IMR-90 (cell line): ENCODE measurements around the gene RYR2. TPM values are rescaled to one million over a fixed set of nuclear protein-coding genes. Genes with fewer than 3 reads are reported as not detected.

ENCODE experiments used
- ATAC-seq: fragments of 200-7000 bp; cut with Tn5 transposase; 2 replicates; pipeline ENCODE4 v1.9.1; 2020; ENCODE audit warnings: low read depth, mild to moderate bottlenecking, moderate library complexity
- BruUV-seq: library from RNA; stranded (reverse); fragments of 400-500 nt; replicated peaks from 2 replicates; lab custom pipeline; 2021; lab: Mats Ljungman, UMichigan
- CTCF ChIA-PET: fragments of 300-600 bp; formaldehyde crosslinking; extraction: SDS; loops from one replicate; lab custom pipeline; 2021; ENCODE audit warnings: antibody characterized with exemption; lab: Yijun Ruan, JAX
- POLR2A ChIA-PET: fragments of 300-600 bp; sonication (Branson Sonifier 250); formaldehyde crosslinking; loops from one replicate; lab custom pipeline; 2022; ENCODE audit warnings: antibody characterized with exemption; ENCODE audit not compliant: unreplicated experiment; lab: Charles Lee
- DNase-seq: peaks from one replicate; pipeline ENCODE4 v3.0.0; 2013
- H2AFZ ChIP-seq: replicated peaks from 2 replicates; pipeline ENCODE3; 2013; ENCODE audit warnings: low read length, mild to moderate bottlenecking; ENCODE audit not compliant: poor library complexity
- H2AK5ac ChIP-seq: 2 replicates; pipeline ENCODE4 v1.6.1; 2013; ENCODE audit warnings: low read depth, low read length, inconsistent platforms
- H2AK9ac ChIP-seq: replicated peaks from 2 replicates; pipeline ENCODE3; 2013; ENCODE audit warnings: mild to moderate bottlenecking, low read depth, low read length, moderate library complexity; ENCODE audit not compliant: poor library complexity
- H2BK120ac ChIP-seq: 2 replicates; pipeline ENCODE4 v1.6.1; 2013; ENCODE audit warnings: low read depth, low read length, inconsistent platforms
- H2BK15ac ChIP-seq: 3 replicates; pipeline ENCODE4 v1.6.1; 2013; ENCODE audit warnings: low read depth, low read length, inconsistent platforms
- H2BK20ac ChIP-seq: 2 replicates; pipeline ENCODE4 v1.6.1; 2013; ENCODE audit warnings: low read depth, mild to moderate bottlenecking, inconsistent platforms, low read length, moderate library complexity
- H2BK5ac ChIP-seq: 2 replicates; pipeline ENCODE4 v1.6.1; 2013; ENCODE audit warnings: mild to moderate bottlenecking, low read depth, low read length, inconsistent platforms; ENCODE audit not compliant: poor library complexity, severe bottlenecking
- H3K14ac ChIP-seq: replicated peaks from 2 replicates; pipeline ENCODE4 v1.6.1; 2013; ENCODE audit warnings: low read depth, low read length, inconsistent platforms
- H3K18ac ChIP-seq: 2 replicates; pipeline ENCODE4 v1.6.1; 2013; ENCODE audit warnings: low read depth, low read length, control low read depth
- H3K23ac ChIP-seq: 2 replicates; pipeline ENCODE4 v1.6.1; 2013; ENCODE audit warnings: low read depth, low read length, inconsistent platforms
- H3K27ac ChIP-seq: 2 replicates; pipeline ENCODE4 v1.5.1; 2013; ENCODE audit warnings: mild to moderate bottlenecking, control low read depth, low read length; ENCODE audit not compliant: insufficient read depth
- H3K27me3 ChIP-seq: 2 replicates; pipeline ENCODE4 v1.6.1; 2013; ENCODE audit warnings: low read length; ENCODE audit not compliant: control insufficient read depth, insufficient read depth
- H3K36me3 ChIP-seq: 2 replicates; pipeline ENCODE4 v1.6.1; 2013; ENCODE audit warnings: low read length, mixed read lengths; ENCODE audit not compliant: control insufficient read depth, insufficient read depth
- H3K4ac ChIP-seq: 2 replicates; pipeline ENCODE4 v1.6.1; 2013; ENCODE audit warnings: low read depth, low read length, inconsistent platforms
- H3K4me1 ChIP-seq: 2 replicates; pipeline ENCODE4 v1.6.1; 2013; ENCODE audit warnings: low read length, mixed read lengths; ENCODE audit not compliant: control insufficient read depth, insufficient read depth
- H3K4me2 ChIP-seq: 2 replicates; pipeline ENCODE4 v1.6.1; 2013; ENCODE audit warnings: low read depth, mild to moderate bottlenecking, control low read depth, low read length, moderate library complexity
- H3K4me3 ChIP-seq: 2 replicates; pipeline ENCODE4 v1.5.1; 2013; ENCODE audit warnings: low read depth, mild to moderate bottlenecking, control low read depth, low read length, moderate library complexity; ENCODE audit not compliant: insufficient read depth
- H3K56ac ChIP-seq: 2 replicates; pipeline ENCODE4 v1.6.1; 2013; ENCODE audit warnings: low read length, inconsistent platforms; ENCODE audit not compliant: insufficient read depth; ENCODE audit errors: extremely low read depth
- H3K79me1 ChIP-seq, 2 experiments: 2 replicates each; pipeline ENCODE4 v1.6.1; 2013; ENCODE audit warnings: low read length in 2 of 2, inconsistent platforms in 1 of 2, low read depth in 1 of 2
- H3K9ac ChIP-seq: 2 replicates; pipeline ENCODE4 v1.6.1; 2013; ENCODE audit warnings: low read depth, low read length, control low read depth
- H3K9me1 ChIP-seq: 2 replicates; pipeline ENCODE4 v1.6.1; 2013; ENCODE audit warnings: low read length, inconsistent platforms; ENCODE audit not compliant: insufficient read depth
- H3K9me3 ChIP-seq: 2 replicates; pipeline ENCODE4 v1.6.1; 2013; ENCODE audit warnings: low read length; ENCODE audit not compliant: control insufficient read depth, insufficient read depth
- H4K20me1 ChIP-seq: 2 replicates; pipeline ENCODE4 v1.6.1; 2013; ENCODE audit warnings: low read length, inconsistent platforms; ENCODE audit not compliant: insufficient read depth
- H4K5ac ChIP-seq: 2 replicates; pipeline ENCODE4 v1.6.1; 2013; ENCODE audit warnings: mild to moderate bottlenecking, low read depth, low read length, control low read depth
- H4K8ac ChIP-seq, 2 experiments: 2 replicates each; pipeline ENCODE4 v1.6.1; 2013; ENCODE audit warnings: low read depth in 2 of 2, low read length in 2 of 2, control low read depth in 1 of 2, inconsistent platforms in 1 of 2
- H4K91ac ChIP-seq: 2 replicates; pipeline ENCODE4 v1.6.1; 2013; ENCODE audit warnings: low read depth, low read length, inconsistent platforms; ENCODE audit not compliant: insufficient read depth
- BHLHE40 ChIP-seq: fragments of 150-350 bp; IDR thresholded peaks from 2 replicates; pipeline ENCODE4 v1.6.1; 2016; ENCODE audit warnings: mild to moderate bottlenecking, low read depth, low read length
- CEBPB ChIP-seq: IDR thresholded peaks from 2 replicates; pipeline ENCODE4 v1.6.1; 2012; ENCODE audit warnings: low read depth, low read length, improper control_type of control experiment
- CHD1 ChIP-seq: IDR thresholded peaks from 2 replicates; pipeline ENCODE4 v1.6.1; 2012; ENCODE audit warnings: low read depth, low read length, improper control_type of control experiment
- FOS ChIP-seq: fragments of 150-350 bp; IDR thresholded peaks from 2 replicates; pipeline ENCODE4 v1.6.1; 2016; ENCODE audit warnings: low read depth, low read length
- MAFK ChIP-seq: IDR thresholded peaks from 2 replicates; pipeline ENCODE4 v1.6.1; 2012; ENCODE audit warnings: low read depth, low read length, improper control_type of control experiment
- MAZ ChIP-seq: IDR thresholded peaks from 2 replicates; pipeline ENCODE4 v1.6.1; 2012; ENCODE audit warnings: low read depth, mild to moderate bottlenecking, low read length, improper control_type of control experiment, moderate library complexity, borderline replicate concordance
- MXI1 ChIP-seq: IDR thresholded peaks from 2 replicates; pipeline ENCODE4 v1.6.1; 2012; ENCODE audit warnings: low read depth, mild to moderate bottlenecking, low read length, moderate library complexity, borderline replicate concordance
- NFE2L2 ChIP-seq: fragments of 150-350 bp; IDR thresholded peaks from 2 replicates; pipeline ENCODE4 v1.6.1; 2016; ENCODE audit warnings: low read depth, mild to moderate bottlenecking, low read length
- POLR2A ChIP-seq: IDR thresholded peaks from 2 replicates; pipeline ENCODE4 v1.6.1; 2012; ENCODE audit warnings: mild to moderate bottlenecking, low read depth, low read length
- RAD21 ChIP-seq: IDR thresholded peaks from 2 replicates; pipeline ENCODE4 v1.6.1; 2012; ENCODE audit warnings: low read length, improper control_type of control experiment
- RCOR1 ChIP-seq: IDR thresholded peaks from 2 replicates; pipeline ENCODE4 v1.6.1; 2012; ENCODE audit warnings: mild to moderate bottlenecking, low read length, improper control_type of control experiment; ENCODE audit not compliant: insufficient replicate concordance
- RFX5 ChIP-seq: IDR thresholded peaks from 2 replicates; pipeline ENCODE4 v1.8.0; 2012; ENCODE audit warnings: low read depth, mild to moderate bottlenecking, low read length, moderate library complexity
- SMC3 ChIP-seq: fragments of 150-350 bp; IDR thresholded peaks from 2 replicates; pipeline ENCODE4 v1.6.1; 2016; ENCODE audit warnings: low read depth, mild to moderate bottlenecking, antibody characterized with exemption, low read length, moderate library complexity
- WGBS, 2 experiments: methylation state at CpG; one replicate each; pipeline versions ENCODE4 v1.1.5 to v1.1.7; 2013; ENCODE audit warnings: missing lambda C conversion rate in 2 of 2; ENCODE audit not compliant: insufficient read length in 1 of 2; ENCODE audit errors: extremely low coverage in 2 of 2; 5-methylcytosine and 5-hydroxymethylcytosine counted together
- dilution Hi-C: fragments of 300-500 bp; cut with HindIII; formaldehyde crosslinking; loops from one replicate; pipeline ENCODE4 v1.14.3; 2018; ENCODE audit warnings: low sequenced_read_pairs; ENCODE audit not compliant: unreplicated experiment
- in situ Hi-C: fragments of 300-500 bp; cut with MboI; formaldehyde crosslinking; loops from 3 replicates; pipeline ENCODE4 v1.14.3; 2019; ENCODE audit warnings: low sequenced_read_pairs, inconsistent platforms, mixed read lengths
- intact Hi-C: fragments of 100-400 bp; cut with micrococcal nuclease; formaldehyde crosslinking; loops from 2 replicates; pipeline ENCODE4 v1.10.0; 2022
- polyA plus RNA-seq, 3 experiments: library from polyadenylated mRNA; depleted of rRNA; stranded (reverse); fragments of >200 nt; gene quantifications; 2 replicates each; pipeline ENCODE4 v1.2.3, GENCODE V29; 2012; ENCODE audit warnings: low replicate concordance in 1 of 3
- total RNA-seq: library from RNA; depleted of rRNA; stranded (reverse); fragments of >200 nt; gene quantifications from 2 replicates; pipeline ENCODE4 v1.2.3, GENCODE V29; 2012
- TF ChIP-seq, protein P1 (sequence below): fragments of 150-350 bp; IDR thresholded peaks from 2 replicates; pipeline ENCODE4 v1.6.1; 2017; ENCODE audit warnings: mild to moderate bottlenecking, antibody characterized with exemption, low read length, low read depth
- TF ChIP-seq, protein P2 (sequence below): conservative IDR thresholded peaks from 2 replicates; pipeline ENCODE4 v1.5.1; 2012; ENCODE audit warnings: mild to moderate bottlenecking, low read depth, low read length, improper control_type of control experiment
- TF ChIP-seq, protein P3 (sequence below): fragments of 150-350 bp; IDR thresholded peaks from 2 replicates; pipeline ENCODE4 v1.6.1; 2016; ENCODE audit warnings: low read depth, mild to moderate bottlenecking, low read length, moderate library complexity, borderline replicate concordance

RYR2 gene
- total and polyA plus RNA-seq, 2 of the 4 experiments (the other 2 are of a cell fraction), result not detected

DNA sequence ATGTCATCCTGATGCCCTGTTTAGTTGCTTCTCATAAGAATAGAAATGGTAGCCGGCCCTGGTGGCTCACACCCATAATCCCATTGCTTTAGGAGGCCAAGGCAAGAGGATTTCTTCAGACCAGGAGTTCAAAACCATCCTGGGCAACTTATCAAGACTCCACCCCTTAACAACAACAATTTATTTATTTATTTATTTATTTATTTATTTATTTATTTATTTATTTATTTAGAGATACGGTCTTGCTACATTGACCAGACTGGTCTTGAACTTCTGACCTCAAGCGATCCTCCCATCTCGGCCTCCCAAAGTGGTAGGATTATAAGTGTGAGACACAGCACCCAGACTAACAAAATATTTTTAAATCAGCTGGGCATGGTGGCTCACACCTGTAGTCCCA is 41.8 kb upstream of the RYR2 start:
- Histone ChIP-seq H2BK15ac (no peak overlapping the region), H2AK9ac (no peak overlapping the region), H2AK5ac (no peak overlapping the region), H3K4ac (no peak overlapping the region), H2BK120ac (no peak overlapping the region), H3K27me3 (no peaks in the 10 kb centered on the region), H3K56ac (no peak overlapping the region), H4K5ac (no peak overlapping the region), H3K9ac (no peak overlapping the region), H2AFZ (no peak overlapping the region), H4K8ac (no peak overlapping the region), H2BK5ac (no peak overlapping the region), H4K91ac (no peak overlapping the region), H3K23ac (no peak overlapping the region), H2BK20ac (no peak overlapping the region), H3K79me1 (no peaks in the 10 kb centered on the region), H3K9me1 (no peaks in the 10 kb centered on the region), H3K4me3 (no peak overlapping the region), H3K4me1 (no peaks in the 10 kb centered on the region), H3K27ac (no peak overlapping the region), H3K36me3 (no peaks in the 10 kb centered on the region), H3K14ac (no peak overlapping the region), H3K9me3 (peaks cover 36% of the 10 kb centered on the region), H4K20me1 (no peaks in the 10 kb centered on the region), H3K18ac (no peak overlapping the region), H3K4me2 (no peak overlapping the region)
- ATAC-seq, result no peak
- BruUV-seq, result no TSS peak
- ChIA-PET POLR2A (no interaction called here), CTCF (no interaction called here)
- no CpG with 5 or more reads among the region's 4 CpGs for WGBS, 2 experiments
- intact Hi-C loops, result no loop called here
- no peak for DNase-seq
- dilution Hi-C loops, result no loop called here
- TF ChIP-seq, protein P1, sequence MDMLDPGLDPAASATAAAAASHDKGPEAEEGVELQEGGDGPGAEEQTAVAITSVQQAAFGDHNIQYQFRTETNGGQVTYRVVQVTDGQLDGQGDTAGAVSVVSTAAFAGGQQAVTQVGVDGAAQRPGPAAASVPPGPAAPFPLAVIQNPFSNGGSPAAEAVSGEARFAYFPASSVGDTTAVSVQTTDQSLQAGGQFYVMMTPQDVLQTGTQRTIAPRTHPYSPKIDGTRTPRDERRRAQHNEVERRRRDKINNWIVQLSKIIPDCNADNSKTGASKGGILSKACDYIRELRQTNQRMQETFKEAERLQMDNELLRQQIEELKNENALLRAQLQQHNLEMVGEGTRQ, result no peak
- TF ChIP-seq MAZ (no peak), BHLHE40 (no peak), RFX5 (no peak), FOS (no peak), NFE2L2 (no peak), RCOR1 (no peak), MXI1 (no peak), CHD1 (no peak), SMC3 (no peak), MAFK (no peak), RAD21 (no peak), CEBPB (no peak), POLR2A (no peak)
- TF ChIP-seq, protein P2, sequence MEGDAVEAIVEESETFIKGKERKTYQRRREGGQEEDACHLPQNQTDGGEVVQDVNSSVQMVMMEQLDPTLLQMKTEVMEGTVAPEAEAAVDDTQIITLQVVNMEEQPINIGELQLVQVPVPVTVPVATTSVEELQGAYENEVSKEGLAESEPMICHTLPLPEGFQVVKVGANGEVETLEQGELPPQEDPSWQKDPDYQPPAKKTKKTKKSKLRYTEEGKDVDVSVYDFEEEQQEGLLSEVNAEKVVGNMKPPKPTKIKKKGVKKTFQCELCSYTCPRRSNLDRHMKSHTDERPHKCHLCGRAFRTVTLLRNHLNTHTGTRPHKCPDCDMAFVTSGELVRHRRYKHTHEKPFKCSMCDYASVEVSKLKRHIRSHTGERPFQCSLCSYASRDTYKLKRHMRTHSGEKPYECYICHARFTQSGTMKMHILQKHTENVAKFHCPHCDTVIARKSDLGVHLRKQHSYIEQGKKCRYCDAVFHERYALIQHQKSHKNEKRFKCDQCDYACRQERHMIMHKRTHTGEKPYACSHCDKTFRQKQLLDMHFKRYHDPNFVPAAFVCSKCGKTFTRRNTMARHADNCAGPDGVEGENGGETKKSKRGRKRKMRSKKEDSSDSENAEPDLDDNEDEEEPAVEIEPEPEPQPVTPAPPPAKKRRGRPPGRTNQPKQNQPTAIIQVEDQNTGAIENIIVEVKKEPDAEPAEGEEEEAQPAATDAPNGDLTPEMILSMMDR, result no peak
- TF ChIP-seq, protein P3, sequence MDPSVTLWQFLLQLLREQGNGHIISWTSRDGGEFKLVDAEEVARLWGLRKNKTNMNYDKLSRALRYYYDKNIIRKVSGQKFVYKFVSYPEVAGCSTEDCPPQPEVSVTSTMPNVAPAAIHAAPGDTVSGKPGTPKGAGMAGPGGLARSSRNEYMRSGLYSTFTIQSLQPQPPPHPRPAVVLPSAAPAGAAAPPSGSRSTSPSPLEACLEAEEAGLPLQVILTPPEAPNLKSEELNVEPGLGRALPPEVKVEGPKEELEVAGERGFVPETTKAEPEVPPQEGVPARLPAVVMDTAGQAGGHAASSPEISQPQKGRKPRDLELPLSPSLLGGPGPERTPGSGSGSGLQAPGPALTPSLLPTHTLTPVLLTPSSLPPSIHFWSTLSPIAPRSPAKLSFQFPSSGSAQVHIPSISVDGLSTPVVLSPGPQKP, result no peak
- in situ Hi-C loops, result no loop called here
